Aorta (tissue), 5 donors: ENCODE measurements around the gene NLN. TPM values are rescaled to one million over a fixed set of nuclear protein-coding genes. Genes with fewer than 3 reads are reported as not detected.

Experiments
- ATAC-seq: fragments of 200-7000 bp; cut with Tn5 transposase; one replicate; pipeline ENCODE4 v1.9.1; 2022; ENCODE audit warnings: moderate library complexity; ENCODE audit not compliant: low FRiP score
- DNase-seq, 2 donors: peaks; one replicate each; pipeline ENCODE4 v3.0.0-alpha.2; 2020
- H3K27ac ChIP-seq, 2 donors: one replicate each; pipeline ENCODE4 v1.5.1; 2013; ENCODE audit warnings: low read length in 2 of 2, mild to moderate bottlenecking in 2 of 2, moderate library complexity in 2 of 2, control low read depth in 1 of 2, inconsistent platforms in 1 of 2, low read depth in 1 of 2
- H3K27me3 ChIP-seq, 2 donors: one replicate each; pipeline ENCODE4 v1.6.1; 2013; ENCODE audit warnings: control low read depth in 1 of 2, low read length in 1 of 2, mild to moderate bottlenecking in 1 of 2, moderate library complexity in 1 of 2; ENCODE audit not compliant: insufficient read depth in 2 of 2, control insufficient read depth in 1 of 2
- H3K36me3 ChIP-seq, 2 donors: one replicate each; pipeline ENCODE4 v1.6.1; 2013; ENCODE audit warnings: control low read depth in 1 of 2, low read length in 1 of 2, mild to moderate bottlenecking in 1 of 2; ENCODE audit not compliant: insufficient read depth in 2 of 2, control insufficient read depth in 1 of 2
- H3K4me1 ChIP-seq, 2 donors: one replicate each; pipeline ENCODE4 v1.6.1; 2013; ENCODE audit warnings: low read length in 2 of 2, control low read depth in 1 of 2, mild to moderate bottlenecking in 1 of 2, moderate library complexity in 1 of 2; ENCODE audit not compliant: insufficient read depth in 2 of 2, control insufficient read depth in 1 of 2
- H3K4me3 ChIP-seq, 2 donors: one replicate each; pipeline ENCODE4 v1.5.1; 2013; ENCODE audit warnings: low read length in 2 of 2, control low read depth in 1 of 2, mild to moderate bottlenecking in 1 of 2
- H3K9me3 ChIP-seq: one replicate; pipeline ENCODE4 v1.6.1; 2013; ENCODE audit warnings: mild to moderate bottlenecking, low read length; ENCODE audit not compliant: control insufficient read depth
- WGBS, 2 donors: extraction: QIAGEN DNeasy Blood & Tissue Kit; methylation state at CpG; one replicate each; pipeline ENCODE4 v1.1.7; 2013; 5-methylcytosine and 5-hydroxymethylcytosine counted together
- intact Hi-C, 2 donors: fragments of 100-400 bp; cut with DNase I; formaldehyde crosslinking; loops; one replicate each; pipeline versions ENCODE4 v1.14.2 to v1.15.0; 2022
- polyA plus RNA-seq, 2 donors: library from polyadenylated mRNA; stranded (reverse); fragments of 200-250 nt; gene quantifications; one replicate each; pipeline ENCODE4 v1.2.3, GENCODE V29; 2013
- total RNA-seq, 2 donors: library from RNA; stranded (reverse); fragmentation: NEBNext Ultra II Directional; extraction: Animal tissue kit (Norgen Biotek cat#: 25700); gene quantifications; one replicate each; pipeline ENCODE4 v1.2.1, GENCODE V29; 2021
- donor health status: healthy with polysubstance abuse.
- donor health status: Bipolar disorder and iron deficiency.
- donor health status: DM: no; HTN: no; CAD: no.
- donor health status: DM: no; HTN: no; CAD: no.
- donor health status: DM: yes; HTN: yes; CAD: no.

The NLN gene
- total and polyA plus RNA-seq, 4 donors, result 2.5 to 16.5 (median 10.5) TPM

- no peak for DNase-seq
- no peaks in the 10 kb centered on the region for H3K4me1 ChIP-seq
- ATAC-seq, result no peak
- no peaks in the 10 kb centered on the region for H3K9me3 ChIP-seq
- 87 to 89% methylated on average over 7 of the region's 7 CpGs for WGBS, 2 donors
- no peaks in the 10 kb centered on the region for H3K27me3 ChIP-seq
- H3K4me3 ChIP-seq, result no peak overlapping the region
- intact Hi-C loops, result no loop called here
- no peaks in the 10 kb centered on the region for H3K36me3 ChIP-seq
- no peak overlapping the region for H3K27ac ChIP-seq
Measured at GRCh38 chr5:65737842-65738241, 15.8 kb downstream of the NLN start.

GRCh38 chr5:65738305-65738704 is 16.3 kb downstream of the NLN start:
- no peaks in the 10 kb centered on the region for H3K9me3 ChIP-seq
- no peaks in the 10 kb centered on the region for H3K4me1 ChIP-seq
- H3K27ac ChIP-seq, result no peak overlapping the region
- WGBS, 2 donors, result 85 to 87% methylated on average over 4 of the region's 4 CpGs
- intact Hi-C loops, result no loop called here
- no peaks in the 10 kb centered on the region for H3K27me3 ChIP-seq
- no peak overlapping the region for H3K4me3 ChIP-seq
- ATAC-seq, result no peak
- DNase-seq, result no peak
- no peaks in the 10 kb centered on the region for H3K36me3 ChIP-seq

- Histone ChIP-seq H3K9me3 (no peaks in the 10 kb centered on the region), H3K4me1 (no peaks in the 10 kb centered on the region), H3K27ac (no peak overlapping the region), H3K4me3 (no peak overlapping the region), H3K27me3 (no peaks in the 10 kb centered on the region), H3K36me3 (no peaks in the 10 kb centered on the region)
- intact Hi-C loops, result no loop called here
- DNase-seq, result no peak
- ATAC-seq, result no peak
Measured at GRCh38 chr5:65739162-65739561, 17.2 kb downstream of the NLN start.

DNA sequence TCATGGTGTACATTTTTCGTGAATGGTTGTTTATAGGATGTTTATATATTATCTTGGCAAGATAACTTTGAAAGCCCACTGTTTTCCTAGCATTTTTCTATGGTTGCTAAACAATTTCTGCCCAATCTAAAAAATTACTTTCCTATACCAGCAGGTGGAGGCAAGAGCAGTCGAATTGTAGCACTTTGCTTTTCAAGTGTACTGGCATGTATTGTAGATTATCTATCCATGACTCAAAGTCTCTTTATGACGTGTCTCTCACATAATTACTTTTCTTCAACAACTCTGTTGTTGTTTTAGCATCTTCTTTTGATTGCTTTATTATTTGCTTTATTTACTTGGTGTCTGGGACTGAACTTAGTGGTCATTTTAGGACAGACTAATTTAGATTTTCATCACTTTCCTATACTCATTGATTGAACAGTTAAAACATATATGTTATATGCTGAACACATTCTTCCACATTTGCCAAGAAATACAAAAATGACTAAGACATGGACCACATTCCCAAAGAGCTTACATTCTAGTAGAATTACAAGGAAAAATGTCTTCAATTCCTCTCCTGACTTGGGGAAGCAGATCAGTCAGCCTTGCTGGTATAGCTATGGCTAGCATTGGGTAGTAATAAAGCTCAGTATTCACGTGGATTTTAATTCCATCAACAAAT is 20.7 kb downstream of the NLN start:
- Histone ChIP-seq H3K4me3 (no peak overlapping the region), H3K36me3 (peaks cover 0 to 3% of the 10 kb centered on the region in 2 donors), H3K27me3 (no peaks in the 10 kb centered on the region), H3K9me3 (no peaks in the 10 kb centered on the region), H3K4me1 (no peaks in the 10 kb centered on the region), H3K27ac (no peak overlapping the region)
- DNase-seq (no peak), ATAC-seq (no peak)
- intact Hi-C loops, result no loop called here
- 16 to 20% methylated on average over 4 of the region's 4 CpGs for WGBS, 2 donors

DNA sequence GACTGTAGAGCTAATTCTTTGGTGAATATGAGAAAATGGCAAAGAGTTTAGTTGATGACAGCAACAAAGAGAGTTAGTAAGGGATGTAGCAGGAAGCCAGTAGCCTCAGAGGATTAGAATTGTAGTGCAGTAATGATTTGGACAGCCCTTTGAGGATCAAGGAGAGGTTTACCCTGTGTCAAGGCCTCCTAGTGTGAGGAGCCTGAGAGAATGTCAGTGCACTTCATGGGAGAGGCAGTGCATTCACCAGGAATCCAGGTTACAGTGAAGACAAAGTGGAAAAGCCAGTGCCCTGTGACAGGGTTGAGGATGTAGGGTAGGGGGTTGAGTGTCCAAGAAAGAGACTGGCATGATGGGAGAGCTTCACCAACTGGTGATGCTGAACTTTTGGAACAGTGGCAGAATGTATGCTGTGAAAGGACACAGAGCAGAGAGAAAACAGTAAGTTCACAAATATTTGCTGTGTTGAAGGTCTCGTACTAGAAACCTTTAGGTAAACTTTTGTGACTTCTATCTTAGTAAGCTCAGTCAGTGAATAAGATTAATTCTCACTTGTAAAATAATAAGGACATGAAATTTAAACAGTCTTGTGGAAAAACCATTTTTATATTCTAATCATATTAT is 27.3 kb downstream of the NLN start:
- no peaks in the 10 kb centered on the region for H3K4me1 ChIP-seq
- WGBS, 2 donors, result 94 to 100% methylated on average over 1 of the region's 1 CpG
- H3K27me3 ChIP-seq, result no peaks in the 10 kb centered on the region
- no peak overlapping the region for H3K4me3 ChIP-seq
- no peak for ATAC-seq
- no peak for DNase-seq
- H3K27ac ChIP-seq, result no peak overlapping the region
- H3K36me3 ChIP-seq, result peaks cover 0 to 3% of the 10 kb centered on the region in 2 donors
- no peaks in the 10 kb centered on the region for H3K9me3 ChIP-seq
- intact Hi-C loops, result no loop called here

- 95 to 98% methylated on average over 5 of the region's 5 CpGs for WGBS, 2 donors
- intact Hi-C loops, result no loop called here
- Histone ChIP-seq H3K27me3 (no peaks in the 10 kb centered on the region), H3K9me3 (no peaks in the 10 kb centered on the region), H3K4me1 (no peaks in the 10 kb centered on the region), H3K27ac (no peak overlapping the region), H3K4me3 (no peak overlapping the region), H3K36me3 (peaks cover 0 to 3% of the 10 kb centered on the region in 2 donors)
- DNase-seq (no peak), ATAC-seq (no peak)
Measured at GRCh38 chr5:65749956-65750355, 28.0 kb downstream of the NLN start.

GRCh38 chr5:65750938-65751337 is 28.9 kb downstream of the NLN start:
- Histone ChIP-seq H3K36me3 (peaks cover 0 to 3% of the 10 kb centered on the region in 2 donors), H3K27me3 (no peaks in the 10 kb centered on the region), H3K4me3 (no peak overlapping the region), H3K4me1 (no peaks in the 10 kb centered on the region), H3K9me3 (no peaks in the 10 kb centered on the region), H3K27ac (no peak overlapping the region)
- intact Hi-C loops, result no loop called here
- 68 to 73% methylated on average over 2 of the region's 2 CpGs for WGBS, 2 donors
- ATAC-seq, result no peak
- DNase-seq, result no peak

- Histone ChIP-seq H3K4me1 (no peaks in the 10 kb centered on the region), H3K27ac (no peak overlapping the region), H3K27me3 (no peaks in the 10 kb centered on the region), H3K9me3 (no peaks in the 10 kb centered on the region), H3K4me3 (no peak overlapping the region), H3K36me3 (no peaks in the 10 kb centered on the region)
- WGBS, 2 donors, result 91% methylated on average over 8 of the region's 8 CpGs
- ATAC-seq (no peak), DNase-seq (no peak)
- intact Hi-C loops, result no loop called here
Measured at GRCh38 chr5:65753189-65753588, 31.2 kb downstream of the NLN start.

- no peak for ATAC-seq
- Histone ChIP-seq H3K4me3 (no peak overlapping the region), H3K4me1 (no peaks in the 10 kb centered on the region), H3K36me3 (no peaks in the 10 kb centered on the region), H3K9me3 (no peaks in the 10 kb centered on the region), H3K27ac (no peak overlapping the region), H3K27me3 (no peaks in the 10 kb centered on the region)
- DNase-seq, result no peak
- 86 to 89% methylated on average over 4 of the region's 4 CpGs for WGBS, 2 donors
- intact Hi-C loops, result no loop called here
Measured at GRCh38 chr5:65758546-65759144, 36.6 kb downstream of the NLN start.
